GM18858 (cell line): ENCODE data around the gene MTNR1A.

Experiments
- ATAC-seq: cut with Tn5 transposase; IDR thresholded peaks from one replicate; pipeline ENCODE4 v1.9.1; 2021; ENCODE audit not compliant: unreplicated experiment

The MTNR1A gene

DNA sequence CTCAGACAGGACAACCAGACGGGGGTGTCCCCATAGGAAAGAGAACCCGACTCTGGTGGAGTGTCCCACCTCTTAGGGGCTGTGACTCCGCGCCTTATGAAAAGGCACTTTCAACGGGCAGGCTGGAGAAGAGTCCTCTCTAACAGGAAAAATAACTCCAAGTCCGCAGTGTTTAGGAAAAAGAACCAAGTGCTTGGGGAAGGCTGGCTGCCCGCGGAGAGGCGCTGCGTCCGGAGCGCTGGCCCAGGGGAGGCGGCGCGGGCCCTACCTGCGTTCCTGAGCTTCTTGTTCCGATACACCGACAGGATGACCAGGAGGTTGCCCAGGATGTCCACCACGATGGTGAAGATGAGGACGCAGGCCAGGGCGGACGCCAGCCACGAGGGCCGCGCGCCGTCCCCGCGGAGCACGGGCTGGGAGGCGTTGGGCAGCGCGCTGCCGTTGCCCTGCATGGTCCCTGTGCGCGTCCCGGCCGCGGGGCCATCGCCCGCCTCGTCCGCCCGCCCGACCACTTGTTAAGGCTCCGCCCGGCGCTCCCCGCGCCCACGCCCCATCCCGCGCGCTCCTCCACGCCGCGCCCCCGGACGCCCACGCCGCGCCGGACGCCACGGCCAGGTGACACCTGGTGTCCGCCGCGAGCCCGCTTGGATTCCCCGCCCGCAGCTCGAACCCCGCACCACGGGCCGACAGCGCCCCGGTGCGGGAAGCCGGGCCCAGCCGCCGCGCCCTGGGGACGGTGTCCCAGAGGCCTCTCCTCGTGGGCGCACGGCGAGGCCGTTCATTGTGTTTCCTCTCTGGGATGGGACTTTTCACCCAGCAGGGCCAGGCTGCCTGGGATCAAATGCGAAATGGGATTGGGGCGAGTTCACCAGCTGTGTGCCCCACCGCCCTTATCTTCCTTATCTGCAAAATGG, at the start of gene MTNR1A:
MTNR1A (minus strand) TSS at position 654 of the 914 bp plus-strand sequence; CDS start at position 452, 202 bp downstream.
- no peak for ATAC-seq

DNA sequence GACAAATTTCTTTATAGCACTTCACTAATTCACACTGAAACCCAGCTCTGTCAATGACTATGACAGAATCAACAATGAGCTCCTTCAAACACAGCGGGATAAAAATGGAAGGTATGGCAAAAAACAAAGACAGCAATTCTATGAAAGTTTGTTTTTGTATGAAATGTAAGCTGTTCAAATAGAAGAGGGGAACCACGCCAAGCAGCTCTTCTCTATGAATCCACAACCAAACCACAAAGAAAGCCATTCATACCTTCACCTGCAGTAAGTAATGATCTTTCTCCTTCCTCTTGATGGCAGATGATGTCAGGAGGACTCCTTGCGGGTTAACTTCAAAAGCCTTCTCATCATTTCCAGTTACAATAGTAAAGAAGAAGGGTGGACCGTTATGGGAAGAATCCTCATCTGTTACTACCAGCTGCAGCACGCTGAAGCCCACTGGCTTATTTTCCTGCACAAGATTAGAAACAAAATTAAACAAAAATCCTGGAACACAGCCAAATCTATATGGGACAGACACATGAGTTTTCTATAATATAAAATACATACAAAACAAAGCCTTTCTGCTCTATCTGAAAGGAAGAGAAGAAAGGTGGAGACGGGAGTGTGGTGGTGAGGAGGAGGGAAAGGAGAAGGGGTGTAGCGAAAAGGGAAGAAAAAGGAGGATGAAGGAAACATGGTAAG, 48.9 kb upstream of the MTNR1A start:
- ATAC-seq, result no peak

DNA sequence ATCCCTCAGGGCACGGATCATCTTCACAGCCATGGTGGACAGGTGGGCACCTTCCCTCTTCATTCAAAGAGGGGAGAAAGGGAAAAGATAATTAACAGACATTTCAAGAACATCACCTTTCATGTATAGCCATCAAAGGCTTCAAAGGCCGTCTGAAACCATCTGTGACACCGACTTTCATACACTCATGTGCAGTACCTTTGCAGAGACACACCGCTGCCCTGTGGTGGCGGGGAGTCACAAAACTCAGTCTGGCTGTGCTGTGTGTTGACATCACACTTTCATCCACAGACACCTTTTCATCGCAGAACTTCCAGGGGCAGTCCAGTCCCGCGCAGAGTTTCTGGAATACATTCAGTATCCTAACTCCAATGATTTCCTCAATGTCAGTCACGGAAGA, 47.6 kb upstream of the MTNR1A start:
- ATAC-seq, result no peak

DNA sequence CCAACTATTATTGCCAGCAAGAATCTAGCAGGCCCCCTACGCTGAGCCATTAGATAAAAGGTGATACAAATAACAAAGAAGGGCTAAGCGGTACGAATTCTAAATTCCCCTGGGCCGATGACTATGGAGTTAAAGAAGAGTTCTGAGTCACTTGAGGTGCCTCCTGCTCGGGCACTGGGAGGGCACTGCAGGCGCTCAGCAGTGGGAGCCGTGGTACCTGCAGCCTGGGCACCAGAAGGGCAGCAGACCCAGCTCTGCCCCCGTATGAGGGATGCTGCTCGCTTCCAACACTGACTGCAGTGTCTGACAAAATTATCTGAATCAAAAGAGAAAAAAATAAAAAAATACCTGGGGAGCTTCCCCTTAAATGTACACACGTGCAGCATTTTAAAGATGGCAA, 44.1 kb upstream of the MTNR1A start:
- no peak for ATAC-seq

DNA sequence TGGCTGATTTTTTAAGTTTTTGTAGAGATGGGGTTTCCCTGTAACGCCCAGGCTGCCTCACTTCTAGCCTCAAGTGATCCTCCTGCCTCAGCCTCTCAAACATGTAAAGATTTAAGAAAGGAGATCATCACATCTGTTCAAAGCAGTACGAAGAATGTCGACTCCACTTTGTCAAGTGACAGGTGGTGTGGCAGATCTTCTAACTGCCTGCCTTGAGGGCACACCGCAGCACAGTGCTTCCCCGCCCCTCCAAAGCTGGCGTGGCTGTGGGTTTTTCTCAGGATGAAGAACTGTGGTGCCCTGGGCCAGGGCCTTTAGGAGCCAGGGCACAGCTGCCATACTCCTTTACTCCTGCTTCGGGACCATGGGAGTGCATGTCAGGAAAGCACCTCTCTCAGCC, 43.3 kb upstream of the MTNR1A start:
- no peak for ATAC-seq

DNA sequence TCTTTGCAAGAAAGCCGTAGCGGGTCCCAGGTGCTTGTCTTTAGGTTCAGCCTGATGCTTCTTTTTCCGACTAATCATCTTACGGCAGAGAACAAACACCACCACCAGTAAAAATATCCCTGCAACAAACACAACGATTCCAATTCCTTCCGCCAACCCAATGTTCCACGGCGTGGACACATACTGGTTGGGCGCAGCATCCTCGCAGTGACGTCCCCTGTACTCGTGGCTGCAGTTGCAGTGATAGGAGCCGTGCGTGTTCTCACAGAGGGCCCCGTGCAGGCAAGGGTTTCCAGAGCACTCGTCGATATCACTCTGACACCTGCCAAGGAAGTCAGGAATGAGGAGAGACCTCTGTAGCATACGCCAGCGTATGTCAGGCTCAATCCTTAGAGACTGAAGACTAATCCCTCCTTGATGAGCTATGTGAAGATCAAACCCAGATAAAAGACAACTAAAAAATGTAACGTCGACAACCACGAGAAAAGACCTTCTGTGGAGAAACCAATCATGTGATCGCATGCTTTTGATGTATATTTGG, 41.6 kb upstream of the MTNR1A start:
- no peak for ATAC-seq

DNA sequence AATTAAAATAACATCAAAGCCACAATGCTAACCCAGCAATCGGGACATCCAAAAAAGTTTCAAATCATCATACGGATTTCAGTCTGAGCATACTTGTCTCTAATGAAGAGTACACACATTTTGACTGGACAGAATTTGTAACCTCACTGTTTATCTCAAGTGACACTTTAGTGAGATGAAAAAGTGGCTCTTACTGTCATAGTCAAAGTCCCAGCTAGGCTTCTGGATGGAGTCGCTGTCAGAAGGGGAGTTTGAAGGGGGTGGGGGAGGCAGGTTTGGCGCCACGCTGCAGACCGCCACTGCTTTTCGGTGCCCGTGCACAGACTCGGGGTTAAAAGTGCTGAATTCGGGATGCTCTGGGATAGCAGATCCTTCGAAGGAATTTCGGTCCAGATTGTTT, 41.0 kb upstream of the MTNR1A start:
- no peak for ATAC-seq

DNA sequence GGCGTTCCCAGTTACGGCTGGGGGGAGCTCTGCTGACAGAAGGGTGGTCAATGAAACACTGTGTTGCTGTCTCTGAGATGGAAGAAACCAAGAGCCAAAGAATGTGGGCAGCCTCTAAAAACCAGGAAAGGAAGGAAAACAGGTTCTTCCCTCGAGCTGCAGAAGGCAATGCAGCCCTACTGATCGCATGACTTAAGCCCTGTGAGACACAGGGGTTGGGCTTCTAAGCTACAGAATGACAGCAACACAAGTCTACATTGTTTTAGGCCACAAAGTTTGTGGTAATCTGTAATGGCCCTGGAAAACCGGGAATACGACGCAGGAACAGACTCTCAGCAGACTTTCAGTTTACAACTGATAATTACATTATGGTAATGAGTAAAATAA, 38.2 kb upstream of the MTNR1A start:
- ATAC-seq, result no peak

DNA sequence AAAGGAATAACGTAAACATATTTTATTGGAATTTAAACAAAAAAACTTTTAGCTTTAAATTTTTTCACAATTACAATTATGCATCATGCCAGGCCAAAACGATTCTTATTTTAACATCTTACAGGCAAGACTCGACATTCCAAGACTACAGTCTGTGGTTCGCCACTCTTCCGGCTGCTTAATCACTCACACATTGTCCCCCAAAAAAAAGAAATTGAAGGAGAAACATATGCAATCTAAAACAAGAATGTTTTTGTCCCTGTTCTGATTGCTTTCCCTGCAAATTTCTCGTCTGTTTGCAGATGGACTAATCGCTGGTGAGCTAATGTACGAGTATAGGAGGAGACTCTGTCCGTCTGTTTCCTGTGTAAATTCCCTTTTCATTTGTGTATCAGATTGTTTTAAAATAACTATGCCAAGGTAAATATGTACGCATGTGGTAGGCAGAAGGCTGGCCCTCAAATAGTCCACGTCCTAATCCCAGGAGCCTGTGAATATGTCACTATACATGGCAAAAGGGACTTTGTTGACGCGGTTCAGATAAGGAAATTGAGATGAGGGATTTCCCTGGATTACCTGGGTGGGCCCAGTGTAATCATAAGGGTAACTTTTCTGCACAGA, 37.7 kb upstream of the MTNR1A start:
- no peak for ATAC-seq

DNA sequence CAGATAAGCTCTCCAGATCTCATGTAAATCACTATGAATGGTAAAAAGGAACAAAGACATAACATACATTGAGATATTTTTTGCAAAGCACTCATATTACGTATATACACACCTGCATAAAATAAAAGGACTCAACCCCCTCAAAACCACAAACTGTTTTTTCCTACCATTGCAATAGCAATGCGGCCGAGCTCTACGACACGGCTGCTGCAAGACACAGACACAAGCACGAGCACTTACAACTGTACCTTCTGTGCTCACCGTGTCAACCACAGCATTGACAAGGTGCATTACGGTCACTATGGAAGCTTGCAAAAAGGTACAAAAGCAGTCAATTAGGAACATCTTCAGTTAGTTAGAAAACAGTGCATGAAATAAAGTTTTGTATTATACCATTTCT, 37.1 kb upstream of the MTNR1A start:
- ATAC-seq, result no peak

DNA sequence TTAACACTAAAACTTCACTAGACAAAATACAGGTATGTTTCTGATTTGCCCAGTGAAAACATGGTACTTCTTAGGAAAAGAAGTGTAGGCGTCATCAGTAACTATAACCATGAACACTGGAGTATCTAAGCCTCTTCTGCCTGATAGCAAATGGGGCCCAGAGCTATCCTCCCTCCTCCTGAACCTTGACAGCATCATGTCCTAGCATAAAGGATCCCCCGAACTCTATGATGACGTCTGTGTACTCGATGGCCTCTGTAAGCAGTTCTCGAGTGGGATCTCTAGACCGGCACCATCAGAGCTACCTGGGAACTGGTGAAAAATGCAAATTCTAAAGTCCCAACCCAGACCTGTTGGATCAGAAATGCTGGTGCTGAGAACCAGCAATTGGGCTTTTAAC, 36.3 kb upstream of the MTNR1A start:
- no peak for ATAC-seq

DNA sequence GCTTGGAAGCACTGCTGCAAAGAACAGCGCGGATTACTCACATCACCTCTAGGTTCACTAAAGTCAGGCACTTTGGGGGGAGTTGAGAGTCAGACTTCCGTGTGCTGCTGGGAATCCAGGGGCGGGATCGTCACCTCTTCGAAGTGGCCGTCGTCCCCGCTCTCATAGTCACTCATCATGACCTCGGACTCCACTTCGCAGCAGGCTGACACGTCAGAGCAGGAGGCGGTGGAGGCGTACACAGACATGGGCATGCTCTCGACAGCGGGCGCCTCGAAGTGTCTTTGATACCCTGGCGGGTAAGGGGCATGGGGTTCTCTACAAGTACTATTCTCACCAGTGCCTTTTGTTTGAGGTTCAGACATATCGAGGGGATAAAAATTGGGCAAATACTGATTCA, 33.1 kb upstream of the MTNR1A start:
- no peak for ATAC-seq

DNA sequence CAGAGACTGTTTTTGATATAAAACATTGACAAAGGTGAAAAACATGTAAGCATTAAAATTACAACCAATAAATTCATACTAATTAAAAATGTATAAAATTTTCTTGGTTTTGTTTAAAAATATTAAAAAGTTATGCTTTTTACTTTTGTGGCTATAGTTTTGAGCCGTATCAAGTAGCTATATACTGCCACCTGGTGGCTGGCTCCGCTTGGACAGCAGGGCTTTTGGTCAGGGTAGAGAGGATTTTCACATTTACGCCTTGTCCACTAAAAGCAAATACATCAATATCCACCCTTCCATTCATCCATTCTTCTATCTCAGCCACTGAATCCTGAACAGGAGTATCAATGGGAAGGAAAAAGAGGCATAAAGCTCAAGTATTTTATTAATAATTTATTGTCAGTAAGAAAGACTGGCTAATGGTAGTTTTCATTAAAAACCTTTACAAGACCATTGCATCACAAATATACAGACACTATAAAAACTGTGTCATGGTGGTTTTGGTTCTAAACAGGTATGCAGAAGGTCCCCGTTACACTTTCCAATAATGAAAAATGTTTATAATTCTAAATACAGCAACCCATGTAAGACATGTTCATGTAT, 32.1 kb upstream of the MTNR1A start:
- peak; percentile 73 for ATAC-seq

DNA sequence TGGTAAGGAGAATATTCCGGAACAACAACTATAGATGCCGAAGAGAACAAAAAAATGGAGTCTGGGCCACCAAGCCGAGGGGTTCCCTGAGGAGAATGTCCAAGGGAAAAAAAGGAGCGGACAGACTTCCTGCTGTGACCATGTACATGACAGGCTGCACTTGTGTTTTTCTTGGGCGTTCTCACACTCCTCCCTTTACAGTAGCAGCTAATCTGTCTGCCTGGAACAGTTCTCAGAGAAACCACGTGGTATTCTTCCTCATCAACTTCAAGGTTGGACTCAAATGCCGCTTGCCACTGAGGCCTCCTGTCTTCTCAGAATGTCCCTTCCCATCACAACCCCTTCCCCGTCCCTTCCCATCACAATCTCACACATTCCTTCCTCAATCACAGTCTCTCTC, 30.8 kb upstream of the MTNR1A start:
- ATAC-seq, result no peak

DNA sequence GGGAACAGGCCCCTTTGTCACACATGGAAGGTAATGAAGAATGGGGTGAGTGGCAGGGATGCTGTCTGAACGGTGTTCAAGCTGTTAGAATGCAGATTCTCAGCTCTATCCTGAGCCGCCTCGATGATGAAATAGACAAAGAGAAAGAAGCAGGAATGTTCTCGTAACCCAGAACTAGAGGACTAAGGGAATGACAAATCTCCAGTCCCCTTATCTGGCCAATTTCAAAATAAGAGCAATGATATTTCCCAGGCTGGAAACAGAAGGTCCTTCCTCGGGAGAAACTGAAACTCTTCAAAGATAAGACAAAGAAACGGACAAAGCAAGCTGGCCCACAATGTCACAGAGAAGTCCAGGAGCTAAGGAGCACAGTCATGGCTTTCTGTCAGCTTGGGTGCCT, 29.5 kb upstream of the MTNR1A start:
- ATAC-seq, result no peak

DNA sequence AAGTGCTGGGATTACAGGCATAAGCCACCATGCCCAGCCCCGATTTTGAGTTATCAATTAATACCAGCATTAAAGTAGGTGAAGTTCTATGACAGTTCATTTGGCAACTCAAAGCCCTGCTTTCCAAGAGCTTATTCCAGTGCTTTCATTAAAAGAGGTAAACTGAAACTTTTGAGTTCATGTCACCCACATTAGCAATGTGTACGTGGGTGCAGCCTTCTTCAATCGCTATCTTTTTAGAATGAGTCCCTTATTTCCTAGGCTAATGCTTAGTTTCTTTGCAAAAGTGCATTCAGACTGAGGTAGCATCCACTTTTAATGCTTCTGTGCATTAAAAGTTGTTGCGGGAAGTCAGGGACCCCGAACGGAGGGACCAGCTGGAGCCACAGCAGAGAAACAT, 26.1 kb upstream of the MTNR1A start:
- no peak for ATAC-seq

DNA sequence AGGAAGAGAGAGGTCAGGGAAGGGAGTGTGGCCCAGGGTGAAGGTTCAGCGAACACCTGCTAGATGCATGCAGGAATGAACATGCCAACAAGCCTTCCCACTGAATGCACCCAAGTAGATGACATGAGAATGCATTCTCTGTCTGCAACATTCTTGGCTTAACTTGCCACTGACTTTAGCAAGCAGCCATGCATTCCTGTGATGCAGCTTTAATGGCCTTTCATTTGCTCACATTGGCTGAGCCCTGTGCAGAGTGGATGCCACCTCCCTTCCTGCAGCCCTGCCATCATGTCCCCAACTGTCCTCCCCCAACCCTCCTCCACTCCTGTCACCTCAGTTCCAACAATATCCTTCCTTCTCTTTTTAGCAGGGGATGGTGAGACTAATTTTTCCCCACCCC, 25.3 kb upstream of the MTNR1A start:
- ATAC-seq, result no peak

DNA sequence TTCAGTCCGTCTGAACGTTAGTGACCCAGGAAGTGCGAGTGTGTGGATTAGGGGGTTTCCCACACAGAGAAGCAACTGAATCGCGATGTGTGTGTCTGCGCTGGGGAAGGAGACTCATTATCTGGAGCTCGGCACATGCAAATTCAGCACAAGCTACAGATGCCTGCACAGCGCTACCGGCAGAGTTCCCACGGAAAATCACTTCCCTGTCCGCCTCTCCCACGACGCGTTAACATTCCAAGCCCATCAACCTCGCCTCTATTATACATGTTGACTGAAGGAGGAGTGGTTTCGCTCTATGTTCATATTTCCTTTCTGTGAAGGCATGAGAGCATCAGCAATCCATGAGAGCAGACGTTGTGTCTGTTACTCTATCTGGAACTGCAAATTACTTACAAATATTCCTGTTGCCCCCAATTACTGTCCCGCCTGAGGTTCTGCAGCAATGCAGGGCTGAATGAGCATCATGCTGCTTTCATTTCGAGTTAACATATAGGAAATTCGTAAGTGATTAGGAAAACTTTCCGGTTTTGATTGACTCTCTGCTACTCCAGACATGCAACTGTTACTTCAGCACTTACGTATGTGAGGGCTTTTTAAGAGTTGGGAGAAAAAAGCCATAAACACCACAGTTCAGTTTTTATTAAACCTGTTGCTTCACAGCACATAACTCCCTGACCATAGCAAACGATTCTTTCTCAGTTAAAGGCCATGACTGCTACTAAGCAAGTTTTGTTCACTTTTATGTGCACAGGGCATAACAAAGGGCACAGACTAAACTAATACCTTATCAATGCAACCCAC, 15.0 kb upstream of the MTNR1A start:
- no peak for ATAC-seq

DNA sequence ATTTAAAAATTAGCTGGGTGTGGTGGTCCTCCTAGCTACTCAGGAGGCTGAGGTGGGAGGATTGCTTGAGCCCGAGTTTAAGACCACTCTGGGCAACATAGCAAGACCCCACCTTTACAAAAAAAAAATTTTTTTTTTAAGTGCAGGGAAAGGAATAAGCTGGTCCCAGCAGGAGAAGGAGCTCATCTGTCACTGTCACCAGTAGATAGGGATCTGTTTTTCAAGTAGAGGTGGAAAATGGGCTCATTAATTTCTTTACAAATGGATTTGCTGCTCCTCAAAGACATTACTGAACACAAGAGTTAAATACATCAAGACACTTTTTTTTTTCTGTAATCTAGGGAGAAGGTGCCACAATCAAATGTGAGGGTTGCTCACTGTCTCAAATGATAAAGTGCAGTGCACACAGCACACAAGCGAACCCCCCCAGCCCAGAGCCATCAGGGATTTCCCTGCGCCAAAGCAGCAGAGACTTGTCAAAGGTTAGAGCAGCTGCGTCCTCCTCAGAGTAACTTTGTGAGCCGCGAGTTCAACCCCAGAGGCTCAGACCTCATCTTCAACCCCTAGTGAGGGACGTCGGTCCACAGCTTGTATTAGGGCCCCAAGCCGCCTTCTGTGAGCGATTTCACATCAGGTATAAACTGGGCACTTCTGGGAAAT, 14.3 kb upstream of the MTNR1A start:
- ATAC-seq, result no peak

DNA sequence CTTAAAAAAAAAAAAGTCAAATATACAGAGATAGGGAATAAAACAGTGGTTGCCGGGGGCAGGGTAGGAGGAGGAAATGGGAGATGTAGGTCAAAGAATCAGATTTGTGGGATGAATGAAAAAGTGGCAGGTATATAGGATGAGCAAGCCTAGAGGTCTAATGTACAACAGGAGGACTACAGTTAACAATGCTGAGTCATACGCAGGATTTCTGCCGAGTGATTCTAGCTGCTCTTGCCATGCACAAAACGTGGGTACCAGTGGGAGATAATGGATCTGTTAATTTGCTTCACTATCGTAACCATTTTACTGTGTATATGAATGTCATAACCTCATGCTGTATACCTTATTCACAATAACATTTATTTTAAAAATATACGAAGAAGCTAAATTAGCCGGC, 10.7 kb upstream of the MTNR1A start:
- no peak for ATAC-seq
